Thymus (tissue), 11 donors: ENCODE results near the gene HOXD13. TPM values are rescaled to one million over a fixed set of nuclear protein-coding genes. Genes with fewer than 3 reads are reported as not detected.

ENCODE experiments used
- DNase-seq, 9 donors: peaks; one replicate each; pipeline ENCODE4 v3.0.0-alpha.2; 2013; ENCODE audit warnings: low spot score in 9 of 9, low read depth in 6 of 9, missing footprints in 1 of 9
- H3K27ac ChIP-seq, 2 donors: one replicate each; pipeline ENCODE4 v1.5.1; 2013; ENCODE audit warnings: control low read depth in 1 of 2, low read depth in 1 of 2, low read length in 1 of 2, mild to moderate bottlenecking in 1 of 2, moderate library complexity in 1 of 2
- H3K27me3 ChIP-seq, 2 donors: one replicate each; pipeline ENCODE4 v1.5.1; 2013; ENCODE audit warnings: low read length in 1 of 2; ENCODE audit not compliant: control insufficient read depth in 2 of 2, insufficient read depth in 1 of 2
- H3K36me3 ChIP-seq, 2 donors: one replicate each; pipeline ENCODE4 v1.5.1; 2013; ENCODE audit warnings: low read length in 1 of 2, mild to moderate bottlenecking in 1 of 2, moderate library complexity in 1 of 2; ENCODE audit not compliant: control insufficient read depth in 2 of 2, insufficient read depth in 2 of 2
- H3K4me1 ChIP-seq, 2 donors: one replicate each; pipeline ENCODE4 v1.5.1; 2013; ENCODE audit warnings: low read length in 2 of 2; ENCODE audit not compliant: control insufficient read depth in 2 of 2, insufficient read depth in 2 of 2
- H3K4me3 ChIP-seq, 2 donors: one replicate each; pipeline ENCODE4 v1.5.1; 2013; ENCODE audit warnings: low read length in 2 of 2, control low read depth in 1 of 2, mild to moderate bottlenecking in 1 of 2
- H3K9me3 ChIP-seq, 2 donors: one replicate each; pipeline ENCODE4 v1.5.1; 2013; ENCODE audit warnings: low read length in 1 of 2, mild to moderate bottlenecking in 1 of 2; ENCODE audit not compliant: control insufficient read depth in 2 of 2, insufficient read depth in 1 of 2
- WGBS: extraction: QIAGEN DNeasy Blood & Tissue Kit; methylation state at CpG from one replicate; pipeline ENCODE4 v1.1.7; 2013; 5-methylcytosine and 5-hydroxymethylcytosine counted together
- polyA plus RNA-seq: library from polyadenylated mRNA; stranded (reverse); fragments of 200-250 nt; gene quantifications from one replicate; pipeline ENCODE4 v1.2.3, GENCODE V29; 2013
- total RNA-seq: library from RNA; stranded (reverse); fragments of 120-200 nt; gene quantifications from one replicate; pipeline ENCODE4 v1.2.4, GENCODE V29; 2013
- donor health status: healthy.

The HOXD13 gene
- total and polyA plus RNA-seq, 2 donors: 0.11 TPM; not detected in 1

GRCh38 chr2:176091329-176092258, 927 bp upstream of the HOXD13 start:
- Histone ChIP-seq H3K27me3 (peaks cover 86 to 99% of the 10 kb centered on the region in 2 donors), H3K9me3 (peaks cover 1 to 4% of the 10 kb centered on the region in 2 donors), H3K4me3 (no peak overlapping the region), H3K27ac (no peak overlapping the region), H3K4me1 (peaks cover 0 to 15% of the 10 kb centered on the region in 2 donors), H3K36me3 (no peaks in the 10 kb centered on the region)
- WGBS: 6% methylated on average over 31 of the region's 31 CpGs
- DNase-seq: no peak

- no peak for DNase-seq
- Histone ChIP-seq H3K27ac (no peak overlapping the region), H3K9me3 (peaks cover 0 to 8% of the 10 kb centered on the region in 2 donors), H3K27me3 (peaks cover 87 to 100% of the 10 kb centered on the region in 2 donors), H3K4me3 (peak overlapping the region in 1 of 2 donors; percentile 26), H3K36me3 (no peaks in the 10 kb centered on the region), H3K4me1 (peaks cover 2 to 22% of the 10 kb centered on the region in 2 donors)
- 5% methylated on average over 53 of the region's 53 CpGs for WGBS
These were observed 800 bp downstream of the HOXD13 start for GRCh38 chr2:176093145-176093897.

GRCh38 chr2:176093898-176094249, 1.4 kb downstream of the HOXD13 start:
- peaks cover 2 to 20% of the 10 kb centered on the region in 2 donors for H3K4me1 ChIP-seq
- H3K9me3 ChIP-seq: peaks cover 0 to 6% of the 10 kb centered on the region in 2 donors
- no peak for DNase-seq
- H3K27me3 ChIP-seq: peaks cover 88 to 100% of the 10 kb centered on the region in 2 donors
- H3K27ac ChIP-seq: no peak overlapping the region
- H3K4me3 ChIP-seq: no peak overlapping the region
- no peaks in the 10 kb centered on the region for H3K36me3 ChIP-seq
- WGBS: 8% methylated on average over 8 of the region's 8 CpGs

- Histone ChIP-seq H3K36me3 (no peaks in the 10 kb centered on the region), H3K27ac (no peak overlapping the region), H3K4me3 (no peak overlapping the region), H3K4me1 (peaks cover 2 to 20% of the 10 kb centered on the region in 2 donors), H3K9me3 (peaks cover 0 to 6% of the 10 kb centered on the region in 2 donors), H3K27me3 (peaks cover 87 to 100% of the 10 kb centered on the region in 2 donors)
- no peak for DNase-seq
- WGBS: 8% methylated on average over 12 of the region's 12 CpGs
These were observed 1.8 kb downstream of the HOXD13 start for GRCh38 chr2:176094349-176094748.

- 18% methylated on average over 5 of the region's 5 CpGs for WGBS
- H3K27ac ChIP-seq: no peak overlapping the region
- no peak overlapping the region for H3K4me3 ChIP-seq
- peaks cover 1 to 11% of the 10 kb centered on the region in 2 donors for H3K9me3 ChIP-seq
- no peaks in the 10 kb centered on the region for H3K36me3 ChIP-seq
- peaks cover 87 to 100% of the 10 kb centered on the region in 2 donors for H3K27me3 ChIP-seq
- no peak for DNase-seq
- H3K4me1 ChIP-seq: peaks cover 2 to 20% of the 10 kb centered on the region in 2 donors
These were observed 2.9 kb downstream of the HOXD13 start for GRCh38 chr2:176095421-176095820.

- WGBS: 5% methylated on average over 16 of the region's 16 CpGs
- no peak overlapping the region for H3K27ac ChIP-seq
- peak in 1 of 9 donors; percentile 36 for DNase-seq
- H3K4me3 ChIP-seq: peak overlapping the region; percentile 7 to 43
- peaks cover 84 to 100% of the 10 kb centered on the region in 2 donors for H3K27me3 ChIP-seq
- no peaks in the 10 kb centered on the region for H3K36me3 ChIP-seq
- H3K9me3 ChIP-seq: peaks cover 1 to 15% of the 10 kb centered on the region in 2 donors
- H3K4me1 ChIP-seq: peaks cover 2 to 20% of the 10 kb centered on the region in 2 donors
These were observed 3.9 kb downstream of the HOXD13 start for GRCh38 chr2:176096243-176096985.

- H3K27ac ChIP-seq: no peak overlapping the region
- H3K9me3 ChIP-seq: peaks cover 1 to 15% of the 10 kb centered on the region in 2 donors
- peaks cover 2 to 20% of the 10 kb centered on the region in 2 donors for H3K4me1 ChIP-seq
- peak overlapping the region; percentile 7 to 43 for H3K4me3 ChIP-seq
- peaks cover 84 to 100% of the 10 kb centered on the region in 2 donors for H3K27me3 ChIP-seq
- no peaks in the 10 kb centered on the region for H3K36me3 ChIP-seq
- WGBS: 1% methylated on average over 45 of the region's 45 CpGs
- peak in 4 of 9 donors; percentile 37 to 69 (median 50) for DNase-seq
These were observed 4.7 kb downstream of the HOXD13 start for GRCh38 chr2:176096986-176097819.

GRCh38 chr2:176097820-176098365, 5.4 kb downstream of the HOXD13 start:
- H3K4me3 ChIP-seq: no peak overlapping the region
- peaks cover 84 to 100% of the 10 kb centered on the region in 2 donors for H3K27me3 ChIP-seq
- no peak for DNase-seq
- H3K27ac ChIP-seq: no peak overlapping the region
- no peaks in the 10 kb centered on the region for H3K36me3 ChIP-seq
- peaks cover 2 to 20% of the 10 kb centered on the region in 2 donors for H3K4me1 ChIP-seq
- 4% methylated on average over 18 of the region's 18 CpGs for WGBS
- peaks cover 1 to 15% of the 10 kb centered on the region in 2 donors for H3K9me3 ChIP-seq
